Uterus (tissue), 2 donors: ENCODE measurements around the gene ZDHHC14.

Source experiments
- POLR2A ChIP-seq, 2 donors: fragments of 450-650 bp; IDR thresholded peaks; one replicate each; pipeline ENCODE4 v1.6.1; 2016; ENCODE audit warnings: antibody characterized with exemption in 2 of 2, mild to moderate bottlenecking in 1 of 2, moderate library complexity in 1 of 2
- TF ChIP-seq, protein P1 (sequence below), 4 experiments: fragments of 200-600 bp in 2 of 4; fragments of 450-650 bp in 2 of 4; sonication (generic) in 2 of 4; IDR thresholded peaks; one replicate each; pipeline ENCODE4 v1.5.1; 2016 to 2019; ENCODE audit warnings: antibody characterized with exemption in 4 of 4, mild to moderate bottlenecking in 2 of 4, moderate library complexity in 1 of 4

DNA sequence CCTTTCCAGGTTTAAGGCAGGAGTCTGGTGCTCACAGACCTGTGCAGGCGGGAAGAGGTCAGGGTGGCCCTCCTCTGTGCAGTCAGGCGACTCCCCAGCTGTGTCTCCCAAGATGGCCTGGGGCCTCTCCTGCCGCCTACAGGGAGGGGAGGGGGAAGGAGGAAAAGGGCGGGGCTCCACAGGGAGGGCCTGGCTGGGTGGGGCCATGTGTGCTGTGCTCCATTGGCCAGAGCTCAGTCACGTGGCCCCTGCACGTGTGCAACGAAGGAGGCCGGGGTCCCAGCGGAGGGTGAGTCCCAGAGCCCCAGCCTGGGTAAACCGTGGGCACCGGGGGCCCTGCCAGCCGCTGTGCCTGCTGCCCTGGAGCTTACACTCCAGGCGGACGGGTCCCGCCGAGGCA is 211.6 kb downstream of the ZDHHC14 start:
- TF ChIP-seq POLR2A (IDR thresholded peaks at IDR 0.05): no peak
- TF ChIP-seq, protein P1, sequence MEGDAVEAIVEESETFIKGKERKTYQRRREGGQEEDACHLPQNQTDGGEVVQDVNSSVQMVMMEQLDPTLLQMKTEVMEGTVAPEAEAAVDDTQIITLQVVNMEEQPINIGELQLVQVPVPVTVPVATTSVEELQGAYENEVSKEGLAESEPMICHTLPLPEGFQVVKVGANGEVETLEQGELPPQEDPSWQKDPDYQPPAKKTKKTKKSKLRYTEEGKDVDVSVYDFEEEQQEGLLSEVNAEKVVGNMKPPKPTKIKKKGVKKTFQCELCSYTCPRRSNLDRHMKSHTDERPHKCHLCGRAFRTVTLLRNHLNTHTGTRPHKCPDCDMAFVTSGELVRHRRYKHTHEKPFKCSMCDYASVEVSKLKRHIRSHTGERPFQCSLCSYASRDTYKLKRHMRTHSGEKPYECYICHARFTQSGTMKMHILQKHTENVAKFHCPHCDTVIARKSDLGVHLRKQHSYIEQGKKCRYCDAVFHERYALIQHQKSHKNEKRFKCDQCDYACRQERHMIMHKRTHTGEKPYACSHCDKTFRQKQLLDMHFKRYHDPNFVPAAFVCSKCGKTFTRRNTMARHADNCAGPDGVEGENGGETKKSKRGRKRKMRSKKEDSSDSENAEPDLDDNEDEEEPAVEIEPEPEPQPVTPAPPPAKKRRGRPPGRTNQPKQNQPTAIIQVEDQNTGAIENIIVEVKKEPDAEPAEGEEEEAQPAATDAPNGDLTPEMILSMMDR (IDR thresholded peaks at IDR 0.05): no peak
